ENCODE results near the gene ATXN1. TPM values are rescaled to one million over a fixed set of nuclear protein-coding genes. Genes with fewer than 3 reads are reported as not detected.

The ATXN1 gene
- total and polyA plus RNA-seq, 2 of the 8 experiments (the other 6 are each of a cell fraction or from before 2014, with no cell fraction given): 1.6 to 4.0 TPM

DNA sequence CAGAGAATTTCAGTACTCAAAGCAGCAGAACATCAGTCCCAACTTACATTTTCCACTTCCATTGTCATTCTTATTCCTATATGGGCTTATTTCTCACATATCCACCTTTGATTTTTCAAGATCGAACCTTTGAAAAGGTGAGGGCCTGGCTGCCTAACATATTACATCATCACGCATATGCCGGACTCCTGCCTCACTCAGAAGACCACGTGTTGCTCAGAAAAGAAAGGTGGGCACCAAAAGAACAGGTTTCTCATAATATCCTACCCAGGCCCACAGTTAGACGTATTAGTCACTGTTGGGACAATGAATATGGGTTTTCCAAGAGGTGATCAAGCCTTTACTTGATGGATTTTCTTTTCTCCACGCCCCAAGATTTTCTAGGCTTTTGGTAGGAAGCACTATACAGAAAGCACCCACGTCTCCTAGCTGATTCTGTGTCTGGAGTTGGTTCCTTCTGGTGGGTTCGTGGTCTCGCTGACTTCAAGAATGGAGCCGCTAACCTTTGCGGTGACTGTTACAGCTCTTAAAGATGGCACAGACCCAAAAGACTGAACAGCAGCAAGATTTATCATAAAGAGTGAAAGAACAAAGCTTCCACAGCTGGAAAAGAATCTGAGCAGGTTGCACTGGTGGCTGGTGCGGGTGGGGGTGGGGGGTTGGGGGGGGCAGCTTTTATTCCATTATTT, 168.9 kb downstream of the ATXN1 start:
- CTCF ChIA-PET (ENCODE audit: partially characterized antibody): interaction anchor here (0.9 kb wide), 1 partner anchor 155 kb away, joined by 4 read pairs; no protein-coding TSS in a partner anchor
- TF ChIP-seq KDM4A (IDR thresholded peaks at IDR 0.05; ENCODE audit: low read depth, low read length, severe bottlenecking) (no peak), TAF1 (IDR thresholded peaks at IDR 0.05; ENCODE audit: low read depth, low read length) (no peak), CTBP2 (IDR thresholded peaks at IDR 0.05; ENCODE audit: borderline replicate concordance, insufficient read depth, insufficient read length, low read length) (no peak), POU5F1 (IDR thresholded peaks at IDR 0.05; ENCODE audit: low read depth, low read length) (no peak), BACH1 (IDR thresholded peaks at IDR 0.05; ENCODE audit: low read length) (no peak), SIX5 (IDR thresholded peaks at IDR 0.05; ENCODE audit: low read depth, low read length) (no peak), FOSL1 (IDR thresholded peaks at IDR 0.05; ENCODE audit: insufficient read depth, low read depth, low read length) (no peak), ASH2L (IDR thresholded peaks at IDR 0.05; ENCODE audit: low read length) (no peak), POLR2A (IDR thresholded peaks at IDR 0.05; ENCODE audit: control extremely low read depth in 1 of 2, low read depth in 2 of 2, low read length in 2 of 2) (no peak)
- TF ChIP-seq, protein P1, sequence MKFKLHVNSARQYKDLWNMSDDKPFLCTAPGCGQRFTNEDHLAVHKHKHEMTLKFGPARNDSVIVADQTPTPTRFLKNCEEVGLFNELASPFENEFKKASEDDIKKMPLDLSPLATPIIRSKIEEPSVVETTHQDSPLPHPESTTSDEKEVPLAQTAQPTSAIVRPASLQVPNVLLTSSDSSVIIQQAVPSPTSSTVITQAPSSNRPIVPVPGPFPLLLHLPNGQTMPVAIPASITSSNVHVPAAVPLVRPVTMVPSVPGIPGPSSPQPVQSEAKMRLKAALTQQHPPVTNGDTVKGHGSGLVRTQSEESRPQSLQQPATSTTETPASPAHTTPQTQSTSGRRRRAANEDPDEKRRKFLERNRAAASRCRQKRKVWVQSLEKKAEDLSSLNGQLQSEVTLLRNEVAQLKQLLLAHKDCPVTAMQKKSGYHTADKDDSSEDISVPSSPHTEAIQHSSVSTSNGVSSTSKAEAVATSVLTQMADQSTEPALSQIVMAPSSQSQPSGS (IDR thresholded peaks at IDR 0.05; ENCODE audit: low read length): no peak
- TF ChIP-seq, protein P2, sequence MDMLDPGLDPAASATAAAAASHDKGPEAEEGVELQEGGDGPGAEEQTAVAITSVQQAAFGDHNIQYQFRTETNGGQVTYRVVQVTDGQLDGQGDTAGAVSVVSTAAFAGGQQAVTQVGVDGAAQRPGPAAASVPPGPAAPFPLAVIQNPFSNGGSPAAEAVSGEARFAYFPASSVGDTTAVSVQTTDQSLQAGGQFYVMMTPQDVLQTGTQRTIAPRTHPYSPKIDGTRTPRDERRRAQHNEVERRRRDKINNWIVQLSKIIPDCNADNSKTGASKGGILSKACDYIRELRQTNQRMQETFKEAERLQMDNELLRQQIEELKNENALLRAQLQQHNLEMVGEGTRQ (IDR thresholded peaks at IDR 0.05; ENCODE audit: low read length): no peak

More for the DNA sequence above, 168.9 kb downstream of the ATXN1 start:
- Histone ChIP-seq H2AK5ac (ENCODE audit: low read depth, low read length) (no peak overlapping the region), H3K23ac (ENCODE audit: insufficient read length) (no peak overlapping the region), H4K8ac (ENCODE audit: extremely low read depth, insufficient read depth, low read length) (no peak overlapping the region), H3K4me1 (replicated peaks in 1 of 4; ENCODE audit: control insufficient read depth in 3 of 4, insufficient read depth in 4 of 4, low read length in 3 of 4) (peaks cover 0 to 3% (median under 1%) of the 10 kb centered on the region in 4 experiments; a peak in 1 of 7 replicates), H2BK120ac (replicated peaks; ENCODE audit: low read depth, low read length) (no peak overlapping the region), H2BK15ac (ENCODE audit: low read length) (no peak overlapping the region), H3K14ac (ENCODE audit: insufficient read length) (no peak overlapping the region), H3K18ac (ENCODE audit: extremely low read depth, low read length) (no peak overlapping the region; the same call in 1 of the 2 replicates), H3K27me3 (replicated peaks in 1 of 4; ENCODE audit: control insufficient read depth in 3 of 4, extremely low read depth in 1 of 4, insufficient read depth in 3 of 4, low read length in 3 of 4) (no peaks in the 10 kb centered on the region), H3K79me1 (ENCODE audit: low read depth, low read length) (no peaks in the 10 kb centered on the region), H3K23me2 (ENCODE audit: low read depth, low read length) (no peaks in the 10 kb centered on the region), H3K27ac (ENCODE audit: low read depth, low read length) (no peak overlapping the region), H2BK12ac (ENCODE audit: low read depth, low read length) (no peak overlapping the region), H3K9ac (replicated peaks in 1 of 4; ENCODE audit: extremely low read depth in 1 of 4, low read depth in 3 of 4, low read length in 3 of 4) (no peak overlapping the region), H3K79me2 (ENCODE audit: control insufficient read depth in 1 of 2, insufficient read depth in 2 of 2, low read length in 2 of 2) (no peaks in the 10 kb centered on the region), H2BK5ac (ENCODE audit: low read depth, low read length) (no peak overlapping the region), H4K5ac (ENCODE audit: insufficient read length, low read depth, low read length) (no peak overlapping the region), H4K20me1 (replicated peaks in 1 of 2; ENCODE audit: control insufficient read depth in 1 of 2, insufficient read depth in 2 of 2, low read length in 2 of 2) (no peaks in the 10 kb centered on the region), H3K4me2 (ENCODE audit: insufficient read depth in 1 of 2, low read depth in 2 of 2, low read length in 2 of 2) (no peak overlapping the region), H3K4ac (replicated peaks; ENCODE audit: insufficient read length, low read depth, low read length) (no peak overlapping the region), H3K36me3 (ENCODE audit: control insufficient read depth in 2 of 4, insufficient read depth in 4 of 4, low read length in 3 of 4) (no peaks in the 10 kb centered on the region), H2BK20ac (ENCODE audit: low read length) (no peak overlapping the region), H2AFZ (ENCODE audit: low read length) (no peak overlapping the region), H3K9me3 (ENCODE audit: insufficient read depth in 2 of 2, low read depth in 1 of 2, low read length in 1 of 2) (no peaks in the 10 kb centered on the region), H4K91ac (replicated peaks; ENCODE audit: insufficient read length, low read length) (no peak overlapping the region), H3K4me3 (ENCODE audit: extremely low read depth in 1 of 4, insufficient read depth in 2 of 4, low read depth in 3 of 4, low read length in 4 of 4) (no peak overlapping the region), H3K56ac (replicated peaks; ENCODE audit: insufficient read length, low read depth, low read length) (no peak overlapping the region)
- POLR2A ChIA-PET (ENCODE audit: partially characterized antibody): no interaction called here
- 85% methylated on average over 12 of the region's 12 CpGs; no CpG with 5 or more reads in 1 of the 2 experiments for WGBS, 2 experiments (ENCODE audit: extremely low coverage in 1 of 2, insufficient coverage in 1 of 2, insufficient read length in 1 of 2, insufficient replicate concordance in 2 of 2, low coverage in 1 of 2, low lambda C conversion rate in 2 of 2, missing lambda C conversion rate in 1 of 2)
- DNase-seq (ENCODE audit: low read depth in 1 of 2, low spot score in 2 of 2) (no peak), FAIRE-seq (no peak)
